Heart left ventricle (tissue), 13 donors: ENCODE data around the gene CLNK.

Experiments used
- POLR2A ChIP-seq, 2 donors: fragments of 450-650 bp; IDR thresholded peaks; one replicate each; pipeline ENCODE4 v1.6.1; 2017; ENCODE audit warnings: antibody characterized with exemption in 2 of 2, mild to moderate bottlenecking in 2 of 2, moderate library complexity in 2 of 2
- TF ChIP-seq, protein P1 (sequence below), 12 donors: fragments of 200-600 bp; sonication (generic) in 4 of 12; IDR thresholded peaks; one replicate each; pipeline versions ENCODE4 v1.5.0 to v1.8.0; 2018 to 2022; ENCODE audit warnings: antibody characterized with exemption in 12 of 12, mild to moderate bottlenecking in 5 of 12
- donor health status: ischemic (EF 13 %, LVEDD 7.1; RV severe dilation, severe dysfunction).
- donor health status: DM: no; HTN: yes; CAD: no.
- donor health status: DM: no; HTN: no; CAD: no.
- donor health status: ischemic (EF 25% LVEDD 6.9; RV normal size, moderate dysfunction).
- donor health status: ischemic (EF 25% LVEDD 5.7; RV mildly dilated, moderate dysfunction).
- donor health status: ischemic (EF 35%, LVEDD 5.7; RV mildly dilated, moderate dysfunction).
- donor health status: nonischemic (EF 11% LVEDD 7.7; RV severe dilation, severe dysfunction).
- donor health status: DM: yes; HTN: yes; CAD: no.
- donor health status: PGD.
- donor health status: ischemic (EF 29% LVEDD 5.4; RV normal size, mild dysfunction).
- donor health status: nonischemic (EF 23%, LVEDD 6.1; RV moderate dilation, normal function).

DNA sequence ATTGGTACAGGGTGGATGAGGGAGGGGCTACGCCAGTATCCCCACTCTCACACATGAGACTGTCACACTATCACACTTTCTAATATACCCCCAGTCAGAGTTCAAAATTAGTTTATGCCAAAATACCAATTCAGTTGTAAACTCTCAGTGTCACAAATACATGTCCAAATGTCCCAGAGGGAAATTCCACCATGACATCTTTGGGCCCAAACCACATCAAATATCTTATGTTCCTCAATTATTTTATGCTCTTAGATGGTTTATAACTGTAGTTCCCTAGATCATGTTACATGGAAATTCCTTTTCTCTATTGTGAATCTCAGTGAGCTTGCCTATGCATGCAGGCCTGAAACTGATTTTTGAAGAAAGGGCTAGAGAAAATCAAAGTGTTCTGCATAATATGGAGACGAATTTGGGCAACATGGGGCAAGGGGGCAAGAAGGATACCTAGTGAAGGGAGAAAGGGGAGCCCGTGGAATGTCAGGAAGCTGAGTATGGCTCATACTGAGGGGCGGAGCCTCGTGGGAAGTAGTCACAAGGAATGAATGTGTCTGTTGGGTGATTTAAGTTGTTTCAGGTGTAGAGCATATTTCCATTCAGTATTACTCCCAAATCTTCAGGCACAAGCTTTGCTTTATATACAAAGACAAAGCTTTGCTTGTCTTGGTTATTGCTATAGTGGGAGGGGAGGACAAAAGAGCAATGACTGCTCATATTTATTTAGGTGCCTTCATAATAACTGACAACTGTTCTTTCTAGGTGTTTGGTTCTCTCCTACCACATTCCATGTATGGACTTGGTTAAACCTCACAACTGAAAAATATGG lies 40.8 kb downstream of the CLNK start:
- TF ChIP-seq, protein P1, sequence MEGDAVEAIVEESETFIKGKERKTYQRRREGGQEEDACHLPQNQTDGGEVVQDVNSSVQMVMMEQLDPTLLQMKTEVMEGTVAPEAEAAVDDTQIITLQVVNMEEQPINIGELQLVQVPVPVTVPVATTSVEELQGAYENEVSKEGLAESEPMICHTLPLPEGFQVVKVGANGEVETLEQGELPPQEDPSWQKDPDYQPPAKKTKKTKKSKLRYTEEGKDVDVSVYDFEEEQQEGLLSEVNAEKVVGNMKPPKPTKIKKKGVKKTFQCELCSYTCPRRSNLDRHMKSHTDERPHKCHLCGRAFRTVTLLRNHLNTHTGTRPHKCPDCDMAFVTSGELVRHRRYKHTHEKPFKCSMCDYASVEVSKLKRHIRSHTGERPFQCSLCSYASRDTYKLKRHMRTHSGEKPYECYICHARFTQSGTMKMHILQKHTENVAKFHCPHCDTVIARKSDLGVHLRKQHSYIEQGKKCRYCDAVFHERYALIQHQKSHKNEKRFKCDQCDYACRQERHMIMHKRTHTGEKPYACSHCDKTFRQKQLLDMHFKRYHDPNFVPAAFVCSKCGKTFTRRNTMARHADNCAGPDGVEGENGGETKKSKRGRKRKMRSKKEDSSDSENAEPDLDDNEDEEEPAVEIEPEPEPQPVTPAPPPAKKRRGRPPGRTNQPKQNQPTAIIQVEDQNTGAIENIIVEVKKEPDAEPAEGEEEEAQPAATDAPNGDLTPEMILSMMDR (IDR thresholded peaks at IDR 0.05) = no peak
- no peak for TF ChIP-seq POLR2A (IDR thresholded peaks at IDR 0.05)
